A673 (cell line): ENCODE measurements around the gene PLXDC2. TPM values are rescaled to one million over a fixed set of nuclear protein-coding genes. Genes with fewer than 3 reads are reported as not detected.

Experiments used
- BruUV-seq: library from RNA; stranded (reverse); fragments of 400-500 nt; replicated peaks from 2 replicates; lab custom pipeline; 2021; lab: Mats Ljungman, UMichigan
- CTCF ChIA-PET: fragments of 300-600 bp; sonication (Branson Sonifier 250); formaldehyde crosslinking; loops from one replicate; lab custom pipeline; 2022; ENCODE audit warnings: antibody characterized with exemption; lab: Charles Lee
- POLR2A ChIA-PET: fragments of 300-600 bp; sonication (Branson Sonifier 250); formaldehyde crosslinking; loops from one replicate; lab custom pipeline; 2022; ENCODE audit warnings: antibody characterized with exemption; ENCODE audit not compliant: low non-redundant PET; lab: Charles Lee
- DNase-seq: peaks from one replicate; pipeline ENCODE4 v3.0.0-alpha.2; 2015; ENCODE audit warnings: low spot score
- H3K27ac ChIP-seq: fragments of 200-600 bp; sonication (generic); 2 replicates; pipeline ENCODE4 v1.5.1; 2016; ENCODE audit warnings: mixed run types, low read depth, mild to moderate bottlenecking, mixed read lengths, antibody characterized with exemption, low read length; ENCODE audit not compliant: poor library complexity, severe bottlenecking
- H3K27me3 ChIP-seq: fragments of 200-600 bp; sonication (generic); replicated peaks from 2 replicates; pipeline ENCODE4 v1.6.1; 2017; ENCODE audit warnings: mixed run types, low read depth, mild to moderate bottlenecking, mixed read lengths, antibody characterized with exemption, low read length; ENCODE audit not compliant: insufficient read depth, poor library complexity
- H3K36me3 ChIP-seq: fragments of 200-600 bp; sonication (generic); 2 replicates; pipeline ENCODE4 v1.6.1; 2016; ENCODE audit warnings: mixed run types, mild to moderate bottlenecking, mixed read lengths, antibody characterized with exemption, low read length; ENCODE audit not compliant: insufficient read depth, poor library complexity, severe bottlenecking
- H3K4me1 ChIP-seq: fragments of 200-600 bp; sonication (generic); 2 replicates; pipeline ENCODE4 v1.6.1; 2017; ENCODE audit warnings: mixed run types, mild to moderate bottlenecking, mixed read lengths, antibody characterized with exemption, low read length; ENCODE audit not compliant: insufficient read depth, poor library complexity, severe bottlenecking
- H3K4me3 ChIP-seq: fragments of 200-600 bp; sonication (generic); 2 replicates; pipeline ENCODE4 v1.5.1; 2016; ENCODE audit warnings: low read depth, mixed run types, mild to moderate bottlenecking, mixed read lengths, low read length; ENCODE audit not compliant: poor library complexity, severe bottlenecking
- H3K9me3 ChIP-seq: fragments of 200-600 bp; sonication (generic); 2 replicates; pipeline ENCODE4 v1.6.1; 2016; ENCODE audit warnings: mixed run types, low read depth, mild to moderate bottlenecking, mixed read lengths, antibody characterized with exemption, low read length; ENCODE audit not compliant: poor library complexity, severe bottlenecking
- CTCF ChIP-seq: fragments of 300-800, 200-600 bp; sonication (generic); conservative IDR thresholded peaks from 2 replicates; pipeline ENCODE4 v1.5.1; 2017; ENCODE audit warnings: low read depth, mild to moderate bottlenecking, antibody characterized with exemption, low read length, moderate library complexity, mixed read lengths
- EZH2 ChIP-seq: fragments of 200-600 bp; sonication (generic); IDR thresholded peaks from 2 replicates; pipeline ENCODE4 v1.6.1; 2017; ENCODE audit warnings: borderline replicate concordance, low read depth, mild to moderate bottlenecking, mixed read lengths, antibody characterized with exemption, low read length; ENCODE audit not compliant: poor library complexity, severe bottlenecking
- intact Hi-C: fragments of 100-400 bp; cut with micrococcal nuclease; formaldehyde crosslinking; loops from one replicate; pipeline ENCODE4 v1.10.0; 2022; ENCODE audit not compliant: unreplicated experiment
- total RNA-seq: library from RNA; stranded (reverse); gene quantifications from 2 replicates; pipeline ENCODE4 v1.2.3, GENCODE V29; 2021

PLXDC2 gene
- total RNA-seq, 1 experiment from 2014 or later: 74.8 TPM

- BruUV-seq: no TSS peak
- DNase-seq: no peak
- Histone ChIP-seq H3K27ac (no peak overlapping the region), H3K36me3 (no peaks in the 10 kb centered on the region), H3K9me3 (no peaks in the 10 kb centered on the region), H3K4me3 (no peak overlapping the region), H3K4me1 (no peaks in the 10 kb centered on the region), H3K27me3 (no peaks in the 10 kb centered on the region)
- intact Hi-C loops: no loop called here
- TF ChIP-seq EZH2 (no peak), CTCF (no peak)
- CTCF ChIA-PET: no interaction called here
- POLR2A ChIA-PET: no interaction called here
These were observed 518.3 kb downstream of the PLXDC2 start for GRCh38 chr10:20334559-20334958.
